ENCODE results near the gene EFEMP2. TPM values are rescaled to one million over a fixed set of nuclear protein-coding genes. Genes with fewer than 3 reads are reported as not detected.
A peak's percentile ranks its signal among the peaks of the same experiment; 100 is the strongest.

EFEMP2 gene
- total RNA-seq, 1 experiment from 2014 or later = 26.2 TPM

DNA sequence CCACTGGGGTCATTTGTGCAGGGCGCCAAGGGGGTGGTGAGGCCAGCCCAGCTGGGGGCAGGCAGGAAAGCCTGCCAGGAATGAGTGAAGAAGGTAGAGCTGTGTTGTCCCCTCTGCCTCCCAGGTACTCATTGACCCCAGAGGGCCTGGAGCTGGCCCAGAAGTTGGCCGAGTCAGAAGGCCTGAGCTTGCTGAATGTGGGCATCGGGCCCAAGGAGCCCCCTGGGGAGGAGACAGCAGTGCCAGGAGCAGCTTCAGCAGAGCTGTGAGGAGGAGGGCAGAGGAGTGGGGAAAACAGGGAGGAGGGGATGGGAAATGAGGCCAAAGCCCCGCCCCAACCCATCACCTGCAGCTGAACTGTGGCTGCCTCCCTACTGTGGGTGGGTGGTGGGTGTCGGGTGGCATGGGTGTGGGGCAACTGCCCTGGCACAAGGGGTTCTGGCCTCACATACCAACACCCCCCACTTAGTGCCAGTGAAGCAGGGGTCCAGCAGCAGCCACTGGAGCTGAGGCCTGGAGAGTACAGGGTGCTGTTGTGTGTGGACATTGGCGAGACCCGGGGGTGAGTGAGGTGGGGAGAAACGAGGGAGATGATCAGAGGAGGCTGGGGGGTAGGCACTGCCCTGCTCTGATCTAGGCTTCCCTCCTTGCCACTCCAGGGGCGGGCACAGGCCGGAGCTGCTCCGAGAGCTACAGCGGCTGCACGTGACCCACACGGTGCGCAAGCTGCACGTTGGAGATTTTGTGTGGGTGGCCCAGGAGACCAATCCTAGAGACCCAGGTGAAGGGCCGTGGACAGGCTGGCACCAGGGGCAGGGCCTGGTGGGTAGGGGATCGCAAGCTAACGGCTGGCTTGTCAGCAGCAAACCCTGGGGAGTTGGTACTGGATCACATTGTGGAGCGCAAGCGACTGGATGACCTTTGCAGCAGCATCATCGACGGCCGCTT is 9.4 kb downstream of the EFEMP2 start:
- no peak overlapping the region for H3T11ph ChIP-seq (ENCODE audit: low read length)
- no peaks in the 10 kb centered on the region for H3K4me1 ChIP-seq (ENCODE audit: insufficient read depth, low read length)
- DNase-seq = peak; percentile 23
- no peaks in the 10 kb centered on the region for H3K79me2 ChIP-seq (ENCODE audit: insufficient read depth, low read length)
- H2BK20ac ChIP-seq (ENCODE audit: low read depth, low read length, poor library complexity, severe bottlenecking) = no peak overlapping the region
- H3K79me1 ChIP-seq (ENCODE audit: insufficient read depth, low read depth, low read length, poor library complexity, severe bottlenecking) = no peaks in the 10 kb centered on the region
- H4K91ac ChIP-seq (ENCODE audit: insufficient read length, low read depth, low read length) = no peak overlapping the region
- no peak overlapping the region for H3K9ac ChIP-seq (ENCODE audit: extremely low read depth, insufficient read length, low read length)
- H3K14ac ChIP-seq (ENCODE audit: insufficient read depth, low read length) = no peak overlapping the region
- no peak overlapping the region for H2BK120ac ChIP-seq (ENCODE audit: low read depth, low read length, poor library complexity, severe bottlenecking)
- no peak overlapping the region for H3K56ac ChIP-seq (ENCODE audit: insufficient read length, low read depth, low read length)
- H3K27ac ChIP-seq (ENCODE audit: insufficient read length, low read depth, low read length) = no peak overlapping the region
- TF ChIP-seq, protein P1, sequence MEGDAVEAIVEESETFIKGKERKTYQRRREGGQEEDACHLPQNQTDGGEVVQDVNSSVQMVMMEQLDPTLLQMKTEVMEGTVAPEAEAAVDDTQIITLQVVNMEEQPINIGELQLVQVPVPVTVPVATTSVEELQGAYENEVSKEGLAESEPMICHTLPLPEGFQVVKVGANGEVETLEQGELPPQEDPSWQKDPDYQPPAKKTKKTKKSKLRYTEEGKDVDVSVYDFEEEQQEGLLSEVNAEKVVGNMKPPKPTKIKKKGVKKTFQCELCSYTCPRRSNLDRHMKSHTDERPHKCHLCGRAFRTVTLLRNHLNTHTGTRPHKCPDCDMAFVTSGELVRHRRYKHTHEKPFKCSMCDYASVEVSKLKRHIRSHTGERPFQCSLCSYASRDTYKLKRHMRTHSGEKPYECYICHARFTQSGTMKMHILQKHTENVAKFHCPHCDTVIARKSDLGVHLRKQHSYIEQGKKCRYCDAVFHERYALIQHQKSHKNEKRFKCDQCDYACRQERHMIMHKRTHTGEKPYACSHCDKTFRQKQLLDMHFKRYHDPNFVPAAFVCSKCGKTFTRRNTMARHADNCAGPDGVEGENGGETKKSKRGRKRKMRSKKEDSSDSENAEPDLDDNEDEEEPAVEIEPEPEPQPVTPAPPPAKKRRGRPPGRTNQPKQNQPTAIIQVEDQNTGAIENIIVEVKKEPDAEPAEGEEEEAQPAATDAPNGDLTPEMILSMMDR (conservative IDR thresholded peaks at IDR 0.05) = no peak
- H4K20me1 ChIP-seq (ENCODE audit: control insufficient read depth, insufficient read depth, insufficient read length) = peaks cover 2% of the 10 kb centered on the region
- H3K23me2 ChIP-seq (ENCODE audit: insufficient read length, low read depth, low read length, poor library complexity, severe bottlenecking) = peaks cover 19% of the 10 kb centered on the region
- no peak overlapping the region for H2AFZ ChIP-seq (ENCODE audit: low read length)
- Mint-ChIP-seq H3K27ac (no peak overlapping the region), H3K4me3 (peak overlapping the region; percentile 50 to 78; a peak in 4 of 5 replicates), H3K27me3 (ENCODE audit: low read depth) (peaks cover 3% of the 10 kb centered on the region), H3K9me3 (peaks cover 0 to 3% of the 10 kb centered on the region in 2 experiments; a peak in 1 of 5 replicates), H3K4me1 (peaks cover 25 to 30% of the 10 kb centered on the region in 2 experiments), H3K36me3 (ENCODE audit: insufficient read depth in 1 of 3, low read depth in 3 of 3) (peaks cover 24 to 41% (median 40%) of the 10 kb centered on the region in 3 experiments; a peak in 6 of 7 replicates)
- H3K4me2 ChIP-seq (ENCODE audit: insufficient read depth, insufficient read length, low read length) = no peak overlapping the region
- no peak overlapping the region for H3K23ac ChIP-seq (ENCODE audit: insufficient read length, low read depth, low read length)
- H2AK5ac ChIP-seq (ENCODE audit: insufficient read length, low read length) = no peak overlapping the region
- WGBS (ENCODE audit: extremely low coverage, insufficient read length, low lambda C conversion rate) = no CpG with 5 or more reads among the region's 24 CpGs
- no peak overlapping the region for H2BK5ac ChIP-seq (ENCODE audit: insufficient read length, low read length)
- no peak overlapping the region for H4K5ac ChIP-seq (ENCODE audit: insufficient read length, low read depth, low read length)
- no peak overlapping the region for H2BK15ac ChIP-seq (ENCODE audit: low read depth, low read length)
- H3K18ac ChIP-seq (ENCODE audit: insufficient read length, low read depth, low read length) = no peak overlapping the region
- no peak overlapping the region for H3K4ac ChIP-seq (ENCODE audit: low read depth, low read length)
- no peaks in the 10 kb centered on the region for H3K9me3 ChIP-seq (ENCODE audit: control insufficient read depth, low read depth, low read length)
- no peaks in the 10 kb centered on the region for H3K27me3 ChIP-seq (ENCODE audit: insufficient read depth, low read length)
- H2BK12ac ChIP-seq (ENCODE audit: insufficient read length, low read depth, low read length) = no peak overlapping the region
- no peak overlapping the region for H4K8ac ChIP-seq (replicated peaks; ENCODE audit: insufficient read length, low read depth, low read length)

All from H9 (cell line).